Stimulated activated CD8-positive, alpha-beta memory T cell treated with anti-CD3 and anti-CD28 coated beads, Interleukin-7, amount 100 ng/mL, for 4 hours (primary cell): ENCODE results near the gene TMTC1.
"Not testable (repeated sequence)": the region's sequence is repeated elsewhere in the genome, so short reads cannot be mapped to it uniquely, and the experiment has no call there.

Experiments used
- DNase-seq, 2 donors: peaks; one replicate each; pipeline ENCODE4 v3.0.0-alpha.2; 2020; ENCODE audit warnings: low read depth in 2 of 2

Gene TMTC1

DNA sequence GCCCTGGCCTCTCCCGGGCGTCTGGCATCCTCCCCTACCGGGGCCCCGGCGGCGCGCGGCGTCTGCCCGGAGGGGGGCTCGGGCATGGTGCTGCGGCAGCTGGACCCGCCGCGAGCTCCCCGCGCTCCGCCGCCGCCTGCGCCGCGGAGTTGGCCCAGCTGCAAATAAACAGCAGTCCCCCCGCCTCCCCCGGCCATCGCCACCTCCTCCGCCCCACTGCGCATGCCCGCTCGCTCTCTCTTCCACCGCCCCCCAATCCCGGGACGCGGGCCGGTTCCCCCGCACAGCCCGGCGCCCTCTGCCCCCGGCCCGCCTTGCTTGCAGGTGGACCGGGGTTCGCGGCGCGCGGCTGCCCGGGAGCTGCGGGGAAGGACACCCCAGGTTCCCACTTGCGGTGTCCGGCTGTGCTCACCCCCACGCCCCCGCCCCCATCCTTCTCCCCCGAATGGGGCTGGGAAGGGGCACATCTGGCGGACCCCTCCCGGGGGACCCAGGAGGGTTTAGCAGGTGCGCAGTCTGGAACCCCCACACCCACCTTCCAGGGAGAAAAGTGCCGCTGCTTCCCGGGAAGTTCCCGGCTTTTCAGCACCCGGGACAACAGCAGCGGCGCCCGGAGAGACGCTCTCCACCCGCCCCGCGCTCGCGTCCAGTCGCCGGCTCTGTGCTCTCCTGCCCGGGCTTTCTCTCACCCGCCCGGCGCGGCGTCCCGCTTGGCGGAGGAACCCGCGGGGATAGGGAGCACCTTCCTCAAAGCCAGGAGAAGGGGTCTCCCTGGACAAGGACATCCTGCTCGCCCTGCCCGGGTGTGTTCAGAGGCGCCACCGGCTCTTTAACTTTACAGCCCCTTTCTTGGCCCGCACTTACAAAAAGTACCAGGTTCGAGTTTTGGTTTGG, at the start of gene TMTC1:
TSS of gene TMTC1 (minus strand) at position 170 of the 894 bp plus-strand sequence. CDS start 191 bp downstream, outside the sequence.
- DNase-seq = no peak

DNA sequence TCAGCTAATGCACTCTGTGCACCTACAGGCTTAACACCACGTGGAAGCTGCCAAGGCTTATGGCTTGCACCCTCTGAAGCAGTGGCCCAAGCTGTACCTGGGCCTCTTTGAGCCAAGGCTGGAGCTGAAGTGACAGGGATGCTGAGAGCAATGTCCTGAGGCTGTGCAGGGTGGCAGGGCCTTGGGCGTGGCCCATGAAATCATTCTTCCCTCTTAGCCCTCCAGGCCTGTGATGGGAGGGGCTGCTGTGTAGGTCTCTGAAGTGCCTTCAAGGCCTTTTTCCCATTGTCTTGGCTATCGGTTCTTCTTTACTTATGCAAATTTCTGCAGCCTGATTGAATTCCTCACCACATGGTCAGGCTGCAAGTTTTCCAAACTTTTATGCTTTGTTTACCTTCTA, 47.4 kb upstream of the TMTC1 start:
- no peak for DNase-seq

DNA sequence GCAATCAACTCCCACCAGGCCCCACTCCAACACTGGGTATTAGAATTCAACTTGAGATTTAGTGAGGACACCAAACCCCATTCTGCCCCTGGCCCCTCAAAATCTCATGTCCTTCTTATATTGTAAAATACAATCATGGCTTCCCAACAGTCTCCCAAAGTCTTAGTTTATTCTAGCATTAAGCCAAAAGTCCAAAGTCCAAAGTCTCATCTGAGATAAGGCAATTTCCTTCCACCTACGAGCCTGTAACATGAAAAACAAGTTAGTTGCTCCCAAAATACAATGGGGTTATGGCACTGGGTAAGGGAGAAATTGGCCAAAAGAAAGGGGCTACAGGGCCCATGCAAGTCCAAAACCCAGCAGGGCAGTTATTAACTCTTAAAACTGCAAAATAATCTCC, 46.6 kb upstream of the TMTC1 start:
- DNase-seq = no peak

DNA sequence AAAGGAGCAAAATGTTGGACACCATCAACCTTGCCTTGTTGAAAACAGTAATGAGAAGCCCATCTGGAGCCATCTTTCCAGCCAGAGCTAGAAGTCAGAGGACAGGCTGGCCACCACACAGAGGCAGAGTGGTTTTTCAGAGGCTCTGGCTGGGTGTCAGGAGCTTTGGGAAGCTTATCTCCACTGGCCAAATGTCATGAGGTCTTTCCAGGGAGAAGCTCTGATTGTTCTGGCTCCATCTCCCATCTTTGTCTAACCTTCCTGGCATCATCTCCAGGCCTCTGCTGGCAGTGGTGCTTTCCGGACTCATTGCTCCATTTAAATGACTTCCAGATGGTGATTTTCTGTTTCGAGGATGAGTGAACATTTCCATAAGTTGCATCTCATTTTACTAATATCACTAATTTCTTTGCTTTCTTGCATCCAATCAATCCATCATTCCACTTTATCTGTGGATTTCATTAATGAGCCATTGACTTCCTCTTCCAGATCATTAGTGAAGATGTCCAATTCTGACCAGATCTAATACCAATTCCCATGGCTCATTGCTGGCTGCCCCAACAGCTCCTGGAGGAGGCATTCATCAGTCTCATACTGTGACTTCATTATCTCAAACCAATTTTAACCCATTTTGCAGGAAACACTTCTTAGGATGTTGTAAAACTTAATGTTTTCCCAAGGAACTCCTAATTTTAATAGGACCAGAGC, 35.3 kb upstream of the TMTC1 start:
- no peak for DNase-seq

DNA sequence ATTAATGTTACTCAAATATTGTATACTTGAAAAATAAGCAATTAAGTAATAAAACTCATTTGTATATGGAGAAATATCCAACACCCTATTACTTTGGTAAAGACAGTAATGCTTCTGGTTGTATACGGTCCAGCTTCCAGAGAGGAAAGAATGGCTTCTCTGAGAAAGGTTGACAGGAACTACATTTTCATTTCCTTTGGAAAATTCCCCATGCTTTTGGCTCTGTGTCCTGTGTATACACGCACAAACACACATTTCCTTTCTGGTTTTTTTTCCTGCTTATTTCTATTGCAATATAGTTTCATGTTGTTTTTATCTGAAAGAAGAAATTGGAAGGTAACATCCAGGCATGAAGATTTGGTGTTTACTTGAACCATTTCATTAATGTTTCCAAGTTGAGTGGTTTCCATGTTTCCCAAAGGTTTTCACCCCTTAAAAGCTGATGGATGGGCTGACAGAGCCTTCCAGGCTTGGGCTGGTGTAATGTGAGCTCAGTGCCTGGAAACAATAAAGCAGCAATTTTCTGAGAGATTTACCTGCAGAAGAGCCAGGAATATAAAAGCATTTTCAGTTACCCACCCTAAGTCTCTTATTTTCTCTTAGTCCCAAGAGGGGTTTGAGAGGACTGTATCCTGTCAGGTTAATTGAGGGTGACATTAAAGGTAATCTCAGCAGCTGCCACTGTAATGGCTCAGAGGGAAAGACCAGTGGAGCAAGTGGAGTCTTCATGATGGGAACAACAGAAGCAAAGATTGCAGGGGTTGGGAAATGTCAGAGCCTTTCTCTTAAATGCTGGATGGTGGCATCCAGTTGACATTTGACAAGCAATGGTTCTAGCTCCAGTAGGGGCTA, 33.4 kb upstream of the TMTC1 start:
- no peak for DNase-seq

DNA sequence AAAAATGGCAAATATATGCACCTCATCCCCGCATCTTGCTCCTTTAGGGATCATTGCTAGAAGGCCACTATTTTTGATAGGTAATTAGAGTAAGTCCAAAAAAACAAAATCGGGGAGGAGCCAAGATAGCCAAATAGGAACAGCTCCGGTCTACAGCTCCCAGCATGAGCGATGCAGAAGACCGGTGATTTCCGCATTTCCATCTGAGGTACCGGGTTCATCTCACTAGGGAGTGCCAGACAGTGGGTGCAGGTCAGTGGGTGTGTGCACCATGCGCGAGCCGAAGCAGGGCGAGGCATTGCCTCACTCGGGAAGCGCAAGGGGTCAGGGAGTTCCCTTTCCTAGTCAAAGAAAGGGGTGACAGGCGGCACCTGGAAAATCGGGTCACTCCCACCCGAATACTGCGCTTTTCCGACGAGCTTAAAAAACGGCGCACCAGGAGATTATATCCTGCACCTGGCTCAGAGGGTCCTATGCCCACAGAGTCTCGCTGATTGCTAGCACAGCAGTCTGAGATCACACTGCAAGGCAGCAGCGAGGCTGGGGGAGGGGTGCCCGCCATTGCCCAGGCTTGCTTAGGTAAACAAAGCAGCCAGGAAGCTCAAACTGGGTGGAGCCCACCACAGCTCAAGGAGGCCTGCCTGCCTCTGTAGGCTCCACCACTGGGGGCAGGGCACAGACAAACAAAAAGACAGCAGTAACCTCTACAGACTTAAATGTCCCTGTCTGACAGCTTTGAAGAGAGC, 26.0 kb upstream of the TMTC1 start:
- DNase-seq = not testable (repeated sequence)

DNA sequence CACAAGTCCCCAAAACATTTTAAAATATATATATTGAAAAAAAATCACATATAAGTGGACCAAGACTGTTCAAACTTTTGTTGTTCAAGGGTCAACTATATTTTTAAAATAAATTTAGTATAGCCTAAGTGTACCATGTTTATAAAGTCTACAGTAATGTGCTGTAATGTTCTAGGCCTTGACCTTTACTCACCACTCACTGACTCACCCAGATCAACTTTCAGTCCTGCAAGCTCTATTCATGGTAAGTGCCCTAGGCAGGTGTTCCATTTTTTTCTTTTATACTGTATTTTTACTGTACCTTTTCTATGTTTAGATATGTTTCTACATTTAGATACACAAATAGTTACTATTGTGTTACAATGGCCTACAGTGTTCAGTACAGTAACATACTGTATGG, 23.4 kb upstream of the TMTC1 start:
- DNase-seq = no peak

DNA sequence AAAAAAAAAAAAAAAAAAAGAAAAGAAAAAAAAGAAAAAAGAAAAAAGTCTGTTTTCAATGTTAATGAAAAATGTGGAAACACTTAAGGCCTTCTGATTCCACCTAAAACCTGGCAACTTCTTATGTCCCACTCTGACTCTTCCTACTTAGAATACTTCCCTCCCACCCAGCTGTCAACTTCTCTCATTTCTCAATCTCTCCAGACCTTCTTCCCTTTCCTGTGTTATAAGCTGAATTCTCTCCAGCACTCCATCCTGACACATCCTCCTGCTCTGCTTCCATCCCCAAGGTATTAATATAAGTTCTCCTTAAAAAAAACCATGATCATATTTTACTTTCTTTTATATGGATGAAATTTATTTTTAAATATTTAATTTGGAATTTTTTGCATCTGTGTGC, 20.3 kb upstream of the TMTC1 start:
- no peak for DNase-seq

DNA sequence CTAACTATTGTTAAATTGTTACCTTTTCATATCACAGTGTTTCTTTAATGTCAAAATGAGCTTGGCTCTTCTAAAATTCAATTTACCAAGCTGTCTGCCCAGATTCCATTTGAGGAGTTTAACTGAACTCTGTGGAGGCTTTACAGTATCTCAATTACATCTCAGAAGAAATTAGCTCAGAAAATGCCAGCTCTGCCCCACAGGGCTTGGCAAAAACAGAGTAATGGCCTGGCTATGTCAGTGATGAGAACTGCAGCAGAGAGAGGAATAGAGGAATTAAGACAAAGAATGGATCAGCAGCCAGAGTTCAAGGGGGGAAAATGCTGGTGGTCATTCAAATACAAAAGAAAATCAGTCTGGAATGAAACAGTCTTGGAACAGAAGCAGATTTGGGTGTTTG, 15.8 kb upstream of the TMTC1 start:
- DNase-seq = no peak

DNA sequence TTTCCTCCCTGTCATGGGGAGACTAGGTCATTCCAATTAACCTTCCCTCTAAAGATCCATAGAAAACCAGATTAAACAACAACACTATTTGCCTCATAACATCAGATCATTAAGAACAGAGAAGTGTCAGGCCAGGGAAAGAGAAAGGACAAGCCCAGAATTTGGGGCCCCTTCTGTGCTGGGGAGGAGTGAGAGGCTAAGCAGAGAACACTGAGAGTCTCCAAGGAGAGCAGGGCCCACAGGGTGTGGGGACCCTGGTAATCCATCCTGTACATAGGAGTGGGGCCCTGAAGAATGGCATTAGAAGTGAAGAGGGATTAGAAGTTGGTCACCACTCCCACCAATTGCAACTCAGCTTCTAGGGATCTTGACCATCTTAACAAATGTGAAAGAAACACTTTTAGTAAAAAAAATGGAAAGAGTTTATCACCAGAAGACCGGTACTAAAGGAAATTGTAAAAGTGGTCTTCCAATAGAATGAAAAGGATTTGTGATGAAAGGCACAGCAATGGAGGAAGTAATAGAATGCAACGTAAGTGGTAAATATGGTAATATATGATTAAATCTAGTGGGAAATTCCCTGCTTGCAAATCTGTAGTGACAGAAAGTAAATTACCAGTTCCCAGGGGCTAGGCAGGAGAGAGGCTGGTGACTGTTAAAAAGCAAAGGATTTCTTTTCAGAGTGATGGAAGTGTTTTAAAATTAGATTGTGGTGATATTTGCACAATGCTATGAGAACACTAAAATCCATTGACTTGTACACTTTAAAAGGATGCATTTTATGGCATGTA, 14.0 kb upstream of the TMTC1 start:
- DNase-seq = no peak

DNA sequence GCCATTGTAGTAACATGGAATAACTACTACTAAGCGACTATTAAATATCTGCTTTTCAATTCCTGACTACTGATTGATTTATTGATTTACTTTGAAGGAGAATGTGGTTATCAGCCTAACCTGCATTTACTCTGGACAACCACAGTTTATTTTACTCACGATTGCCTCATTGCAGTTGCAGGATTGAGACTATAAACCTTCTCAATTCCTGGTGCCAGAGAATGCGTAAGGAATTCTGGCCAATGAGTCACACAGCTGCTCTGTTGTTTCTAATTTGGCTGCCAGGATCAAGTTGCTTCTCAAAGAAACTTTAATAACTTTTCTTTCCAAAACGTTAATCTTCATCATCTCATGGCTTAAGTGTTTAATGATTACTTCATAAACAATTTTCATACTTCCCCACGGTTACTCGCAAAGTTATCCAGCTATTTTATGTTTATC, 13.1 kb upstream of the TMTC1 start:
- no peak for DNase-seq

DNA sequence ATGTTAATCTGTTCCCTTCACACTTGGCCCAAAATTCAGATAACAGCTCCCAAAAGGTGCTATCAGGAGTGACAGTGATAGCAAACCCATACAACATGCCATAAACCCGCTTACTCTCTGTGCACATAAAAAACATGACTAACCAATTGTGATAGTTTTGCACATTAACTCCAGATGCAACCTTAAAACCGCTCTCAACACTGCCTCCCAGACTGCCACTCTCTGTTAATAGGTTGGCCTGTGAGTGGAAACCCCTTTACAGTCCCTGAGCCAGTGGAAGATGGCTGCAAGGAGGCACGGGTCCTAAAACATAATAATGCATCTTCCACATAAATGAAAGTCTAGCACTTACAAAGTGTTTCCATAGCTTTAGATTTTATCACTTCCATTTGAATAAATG, 12.0 kb upstream of the TMTC1 start:
- no peak for DNase-seq

DNA sequence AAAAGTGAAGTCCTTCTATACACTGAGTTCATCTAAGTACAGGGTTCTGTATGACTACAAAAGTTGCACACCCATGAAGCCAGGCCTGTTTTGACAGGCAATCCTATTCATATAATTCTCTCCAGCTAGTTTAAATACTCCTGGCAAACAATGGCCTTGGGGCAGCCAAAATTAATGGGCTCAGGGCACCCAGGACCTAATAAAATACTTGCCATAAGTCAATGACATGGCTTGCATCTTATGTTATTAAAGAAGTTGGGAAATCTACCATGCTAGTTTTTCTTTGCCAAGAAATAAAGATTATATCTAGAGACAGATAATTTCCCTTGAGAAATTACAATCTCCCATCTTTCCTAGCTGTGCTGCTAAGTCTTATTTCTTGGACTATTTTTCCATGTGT, 11.1 kb upstream of the TMTC1 start:
- no peak for DNase-seq

DNA sequence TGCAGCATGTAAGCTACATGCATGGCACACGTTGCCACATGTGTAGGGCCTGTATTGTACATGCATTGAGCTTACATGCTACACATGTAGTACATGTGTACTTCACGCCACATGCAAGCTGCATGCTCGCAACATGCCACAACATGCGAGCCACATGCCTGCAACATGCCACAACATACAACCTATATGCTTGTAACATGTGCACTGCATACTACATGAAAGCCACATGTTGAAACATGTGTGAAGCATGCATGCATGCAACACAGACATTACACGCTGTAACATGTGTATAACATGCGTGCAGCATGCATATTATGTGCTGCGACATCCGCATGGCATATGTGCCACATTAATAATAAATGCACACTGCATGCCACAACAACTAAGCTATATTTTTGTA, 9.1 kb upstream of the TMTC1 start:
- no peak for DNase-seq

DNA sequence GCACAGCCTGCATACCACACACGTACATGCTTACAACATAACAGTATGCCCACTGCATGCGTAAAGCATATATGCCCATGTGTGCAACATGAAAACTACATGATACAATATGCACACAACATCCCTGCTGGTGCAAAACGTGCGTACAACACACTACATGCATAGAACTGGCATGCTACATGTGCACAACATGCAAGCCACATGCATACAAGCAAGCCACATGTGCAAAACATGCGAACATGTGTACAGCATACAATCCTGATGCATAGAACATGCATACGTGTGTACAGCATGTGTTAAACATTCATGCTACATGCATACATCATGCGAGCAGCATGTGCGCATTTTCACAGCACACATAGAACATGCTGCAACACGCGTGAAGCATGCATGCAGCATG, 8.4 kb upstream of the TMTC1 start:
- no peak for DNase-seq

DNA sequence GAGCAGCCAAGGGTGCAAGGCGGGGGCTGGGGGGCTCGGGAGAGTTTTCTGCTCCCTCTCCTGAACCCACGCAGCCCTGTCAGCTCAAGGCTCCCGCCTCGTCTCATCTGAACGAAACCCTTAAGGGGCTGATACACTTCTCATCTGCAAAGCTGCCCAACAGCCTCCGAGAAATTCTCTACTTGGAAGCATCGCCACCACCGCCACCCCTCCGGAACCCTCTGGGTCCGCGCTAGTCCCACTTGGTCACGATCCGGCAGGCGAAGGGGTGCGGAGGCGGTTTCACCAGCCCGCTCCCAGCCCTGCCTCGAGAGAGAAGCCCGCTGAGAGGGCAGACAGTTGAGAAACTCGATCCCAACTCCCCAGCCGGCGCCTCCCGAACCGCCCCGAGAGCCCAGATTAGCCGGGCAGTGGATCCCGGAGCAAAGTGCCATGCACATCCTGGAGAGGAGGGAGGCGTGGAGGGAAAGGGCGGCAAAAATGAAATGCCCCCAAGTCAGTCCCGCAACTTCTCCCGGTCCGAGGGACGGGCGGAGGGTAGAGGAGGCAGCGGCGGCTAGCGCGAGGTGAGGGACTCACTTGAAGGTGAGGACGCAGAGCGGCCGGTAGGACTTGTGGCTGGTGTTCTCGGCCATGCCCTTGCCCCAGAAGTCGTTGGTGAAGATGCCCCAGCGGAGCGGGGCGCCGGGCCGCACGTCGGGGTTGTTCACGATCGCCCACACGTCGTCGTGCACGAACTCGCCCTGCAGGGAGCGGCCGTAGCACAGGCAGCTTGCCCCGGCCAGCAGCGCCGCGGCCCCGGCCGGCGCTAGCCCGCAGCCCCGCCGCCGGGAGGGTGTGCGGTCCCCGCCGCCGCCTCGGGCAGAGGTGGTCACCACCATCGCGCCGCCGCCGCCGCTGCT, 620 bp downstream of the TMTC1 start:
- DNase-seq = no peak

DNA sequence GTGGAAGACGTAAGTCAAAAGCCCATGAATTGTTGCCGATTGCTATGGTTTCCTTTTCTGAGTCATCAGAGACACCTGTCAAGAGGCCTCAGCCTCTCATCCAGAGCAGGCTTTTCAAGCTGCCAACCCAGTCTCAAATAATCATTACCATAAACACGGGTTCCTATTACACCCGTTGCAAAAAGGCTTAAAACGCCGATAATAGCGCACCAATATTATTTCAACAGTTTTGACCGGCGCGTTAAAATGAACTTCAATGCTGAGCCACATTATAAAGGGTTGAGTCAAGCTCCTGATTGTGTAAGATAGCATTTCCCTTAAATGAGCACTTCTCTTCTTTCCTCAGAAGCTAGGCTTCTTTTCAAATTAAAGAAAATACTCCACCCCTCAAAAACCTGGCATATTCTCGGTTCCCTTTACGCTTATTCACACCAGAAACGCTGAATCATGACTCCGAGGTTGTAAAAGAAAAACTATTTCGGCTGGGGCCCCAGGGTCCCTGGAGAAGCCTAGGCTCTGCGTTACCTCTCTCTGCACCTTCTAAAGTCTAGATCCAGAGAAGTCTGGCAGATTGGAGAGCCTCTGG, 1.4 kb downstream of the TMTC1 start:
- DNase-seq = no peak

DNA sequence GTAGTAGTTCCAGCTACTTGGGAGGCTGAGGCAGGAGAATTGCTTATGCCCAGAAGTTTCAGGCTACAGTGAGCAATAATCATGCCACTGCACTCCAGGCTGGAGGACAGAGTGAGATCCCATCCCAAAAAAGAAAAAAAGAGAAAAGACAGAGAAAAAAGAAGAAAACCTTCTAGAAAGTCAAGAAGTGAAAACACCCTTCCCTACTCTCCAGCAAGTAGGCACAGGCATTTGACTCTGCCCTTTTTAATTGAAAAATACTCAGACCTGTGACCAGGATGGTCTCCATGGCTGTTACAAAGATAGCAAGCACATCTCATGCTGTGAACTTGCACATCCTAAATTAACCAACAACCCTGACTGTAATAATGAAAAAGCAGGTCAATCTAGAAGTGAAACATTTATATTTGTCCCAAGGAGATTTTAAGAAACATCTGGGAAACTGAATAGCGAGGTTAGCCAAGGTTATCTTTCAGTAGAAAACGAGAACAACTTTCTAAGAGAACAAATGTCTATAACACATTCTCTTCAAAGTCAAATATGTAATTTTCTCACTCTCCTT, 2.0 kb downstream of the TMTC1 start:
- DNase-seq = no peak

DNA sequence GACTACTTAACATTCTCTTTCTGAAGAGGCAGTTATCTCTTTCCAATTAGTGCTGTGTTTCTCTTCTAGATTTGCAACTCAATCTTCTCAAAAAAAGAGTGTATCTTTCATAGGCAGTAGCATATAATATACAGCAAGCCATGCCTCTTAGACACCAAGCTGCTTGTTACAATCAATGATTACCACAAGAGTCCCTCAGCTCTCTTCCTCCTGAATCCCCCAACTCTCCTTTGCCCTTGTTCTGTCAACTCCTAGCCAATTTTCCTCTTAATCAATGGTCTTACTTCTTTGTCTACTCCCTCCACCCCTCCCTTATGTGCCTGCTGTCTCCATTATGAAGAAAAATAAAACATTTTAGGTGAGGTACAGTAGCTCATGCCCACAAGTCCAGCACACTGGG, 2.6 kb downstream of the TMTC1 start:
- no peak for DNase-seq
